Measurements from ENCODE around the gene DTX3. TPM values are rescaled to one million over a fixed set of nuclear protein-coding genes. Genes with fewer than 3 reads are reported as not detected.

Gene DTX3
- total RNA-seq, 1 donor from 2014 or later: 22.3 TPM

DNA sequence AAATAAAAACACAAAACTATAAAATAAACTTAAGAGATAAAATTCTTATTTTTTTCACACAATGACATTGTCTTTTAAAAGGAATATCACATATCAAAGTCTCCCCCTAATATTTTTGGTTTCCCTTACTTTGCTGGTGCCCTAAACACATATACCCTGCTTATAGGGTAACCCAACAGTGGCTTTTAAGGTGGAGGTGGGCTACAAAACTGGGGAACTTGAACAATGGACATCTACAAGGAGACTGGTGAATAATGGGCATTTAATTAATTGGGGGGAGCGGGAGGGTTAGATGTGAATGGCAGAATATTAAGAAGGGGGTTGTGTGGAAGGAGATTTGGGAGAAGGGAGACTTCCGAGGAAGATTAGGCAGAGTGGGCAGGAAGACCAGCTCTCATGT is 18.8 kb downstream of the DTX3 start:
- no peaks in the 10 kb centered on the region for H3K9me3 ChIP-seq (replicated peaks)
- peaks cover 45% of the 10 kb centered on the region for H3K4me1 ChIP-seq
- intact Hi-C loops (cut with micrococcal nuclease): loop anchor here (5.0 kb wide), 1 partner anchor 41 kb away; no protein-coding TSS in a partner anchor
- H3K36me3 ChIP-seq: peaks cover 9% of the 10 kb centered on the region
- no peak overlapping the region for H3K27ac ChIP-seq (replicated peaks)
- no peak for TF ChIP-seq CTCF (IDR thresholded peaks at IDR 0.05; ENCODE audit: borderline replicate concordance)
- peaks cover 95% of the 10 kb centered on the region for H3K27me3 ChIP-seq (ENCODE audit: low read depth)
- no peak for DNase-seq
- no peak overlapping the region for H3K4me3 ChIP-seq

DNA sequence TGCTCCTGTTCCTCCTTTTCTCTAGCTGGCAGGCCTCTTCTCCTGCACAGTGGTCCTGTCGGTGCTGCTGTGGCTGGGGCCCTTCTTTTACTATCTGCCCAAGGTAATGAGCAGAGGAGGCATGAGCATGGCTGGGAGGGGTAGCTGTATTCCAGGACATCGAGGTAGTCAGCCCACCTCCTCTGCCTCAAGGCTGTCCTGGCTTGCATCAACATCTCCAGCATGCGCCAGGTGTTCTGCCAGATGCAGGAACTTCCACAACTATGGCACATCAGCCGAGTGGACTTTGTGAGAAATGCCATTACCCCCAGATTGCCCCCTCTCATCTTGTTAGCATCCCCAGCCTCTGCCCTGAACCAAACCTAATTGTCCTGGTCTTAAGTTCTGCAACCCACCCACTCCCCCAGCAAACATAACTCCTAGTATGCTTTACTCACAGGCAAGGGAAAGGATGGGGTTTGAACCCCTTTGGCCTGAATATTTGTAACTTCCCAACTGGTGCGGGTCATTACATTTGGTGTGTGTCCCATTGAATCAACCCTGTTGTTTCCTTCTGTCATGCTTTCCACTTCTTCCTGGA is 19.3 kb downstream of the DTX3 start:
- Histone ChIP-seq H3K4me1 (peaks cover 40% of the 10 kb centered on the region), H3K4me3 (no peak overlapping the region), H3K9me3 (replicated peaks) (no peaks in the 10 kb centered on the region), H3K36me3 (peaks cover 9% of the 10 kb centered on the region), H3K27ac (replicated peaks) (no peak overlapping the region), H3K27me3 (ENCODE audit: low read depth) (peaks cover 100% of the 10 kb centered on the region)
- DNase-seq: no peak
- TF ChIP-seq CTCF (IDR thresholded peaks at IDR 0.05; ENCODE audit: borderline replicate concordance): no peak
- intact Hi-C loops (cut with micrococcal nuclease): loop anchor here (5.0 kb wide), 1 partner anchor 42 kb away; no protein-coding TSS in a partner anchor

DNA sequence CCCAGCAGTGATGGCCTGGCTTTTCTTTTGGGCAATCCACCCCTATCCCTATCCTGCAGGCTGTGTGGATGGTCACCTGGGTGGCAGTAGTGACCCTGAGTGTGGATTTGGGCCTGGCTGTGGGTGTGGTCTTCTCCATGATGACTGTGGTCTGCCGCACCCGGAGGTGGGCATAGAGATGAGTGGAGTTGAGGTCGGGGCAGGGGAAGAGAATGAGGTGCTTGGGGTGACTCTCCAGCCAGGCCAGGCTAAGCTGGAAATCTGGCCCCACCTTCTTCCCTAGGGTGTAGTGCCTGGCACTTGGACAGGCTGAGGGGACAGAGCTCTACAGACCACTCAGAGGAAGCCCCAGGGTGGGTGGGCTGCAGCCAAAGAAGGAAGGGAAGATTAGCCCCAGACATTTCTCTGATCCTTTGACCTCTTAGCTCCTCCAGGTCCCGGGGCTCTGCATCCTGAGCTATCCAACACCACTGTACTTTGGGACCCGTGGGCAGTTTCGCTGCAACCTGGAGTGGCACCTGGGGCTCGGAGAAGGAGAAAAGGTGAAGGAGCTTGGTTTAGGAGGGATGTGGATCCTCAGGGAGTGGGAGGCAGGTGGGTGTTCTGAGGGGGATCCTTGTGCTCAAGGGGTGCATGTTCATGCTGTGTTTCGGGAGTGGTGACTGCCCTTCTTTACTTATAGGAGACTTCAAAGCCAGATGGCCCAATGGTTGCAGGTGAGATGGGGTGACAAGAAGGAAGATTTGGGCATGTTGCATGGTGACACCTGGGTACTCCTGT is 20.0 kb downstream of the DTX3 start:
- intact Hi-C loops (cut with micrococcal nuclease): loop anchor here (5.0 kb wide), 1 partner anchor 42 kb away; no protein-coding TSS in a partner anchor
- H3K4me3 ChIP-seq: no peak overlapping the region
- H3K36me3 ChIP-seq: peaks cover 9% of the 10 kb centered on the region
- H3K27ac ChIP-seq (replicated peaks): no peak overlapping the region
- no peak for DNase-seq
- H3K27me3 ChIP-seq (ENCODE audit: low read depth): peaks cover 100% of the 10 kb centered on the region
- no peak for TF ChIP-seq CTCF (IDR thresholded peaks at IDR 0.05; ENCODE audit: borderline replicate concordance)
- peaks cover 35% of the 10 kb centered on the region for H3K4me1 ChIP-seq
- no peaks in the 10 kb centered on the region for H3K9me3 ChIP-seq (replicated peaks)

DNA sequence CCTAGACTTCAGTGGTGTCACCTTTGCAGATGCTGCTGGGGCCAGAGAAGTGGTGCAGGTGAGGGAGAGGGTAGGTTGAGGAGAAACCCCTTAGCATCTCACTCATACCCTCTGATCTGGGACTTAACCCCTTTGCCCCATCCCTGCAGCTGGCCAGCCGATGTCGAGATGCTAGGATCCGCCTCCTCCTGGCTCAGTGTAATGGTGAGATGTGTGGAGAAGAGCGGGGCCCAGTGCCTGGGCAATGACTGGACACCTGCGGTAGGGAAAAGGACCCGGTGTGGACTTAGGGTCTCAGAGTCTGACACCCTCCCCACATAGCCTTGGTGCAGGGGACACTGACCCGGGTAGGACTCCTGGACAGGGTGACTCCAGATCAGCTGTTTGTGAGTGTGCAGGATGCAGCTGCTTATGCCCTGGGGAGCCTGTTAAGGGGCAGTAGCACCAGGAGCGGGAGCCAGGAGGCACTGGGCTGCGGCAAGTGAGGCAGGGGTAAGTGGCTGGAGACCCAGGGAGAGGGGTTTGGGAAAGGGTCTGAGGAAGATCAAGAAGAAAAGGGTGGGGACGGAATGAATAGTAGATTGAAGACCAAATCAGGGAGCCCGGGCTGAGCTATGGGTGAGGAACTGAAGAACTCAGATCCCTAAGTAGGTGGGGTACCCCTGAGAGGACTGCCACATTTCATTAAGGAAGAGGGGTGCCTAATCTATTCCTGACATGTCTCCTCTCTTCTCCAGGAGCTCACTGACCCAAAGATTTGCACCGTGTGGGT is 20.8 kb downstream of the DTX3 start:
- no peak for DNase-seq
- H3K27ac ChIP-seq (replicated peaks): no peak overlapping the region
- H3K27me3 ChIP-seq (ENCODE audit: low read depth): peaks cover 91% of the 10 kb centered on the region
- H3K4me1 ChIP-seq: peaks cover 27% of the 10 kb centered on the region
- intact Hi-C loops (cut with micrococcal nuclease): no loop called here
- H3K9me3 ChIP-seq (replicated peaks): no peaks in the 10 kb centered on the region
- H3K36me3 ChIP-seq: peaks cover 9% of the 10 kb centered on the region
- H3K4me3 ChIP-seq: no peak overlapping the region
- TF ChIP-seq CTCF (IDR thresholded peaks at IDR 0.05; ENCODE audit: borderline replicate concordance): no peak

- intact Hi-C loops (cut with micrococcal nuclease): no loop called here
- Histone ChIP-seq H3K27ac (replicated peaks) (no peak overlapping the region), H3K9me3 (replicated peaks) (no peaks in the 10 kb centered on the region), H3K36me3 (peaks cover 9% of the 10 kb centered on the region), H3K27me3 (ENCODE audit: low read depth) (peaks cover 91% of the 10 kb centered on the region), H3K4me1 (peaks cover 18% of the 10 kb centered on the region), H3K4me3 (no peak overlapping the region)
- no peak for TF ChIP-seq CTCF (IDR thresholded peaks at IDR 0.05; ENCODE audit: borderline replicate concordance)
- DNase-seq: no peak
Observed at GRCh38 chr12:57626111-57626920, 21.7 kb downstream of the DTX3 start.
